Activated naive CD4-positive, alpha-beta T cell treated with anti-CD3 and anti-CD28 coated beads, Interleukin-2, amount 50 U/mL, for 16 hours (primary cell): Measurements from ENCODE around the gene IL1RAPL2.
"Not testable (repeated sequence)": the region's sequence is repeated elsewhere in the genome, so short reads cannot be mapped to it uniquely, and the experiment has no call there.

Experiments
- DNase-seq: peaks from one replicate; pipeline ENCODE4 v3.0.0-alpha.2; 2020

Gene IL1RAPL2

GRCh38 chrX:104565791-104566680 is at the start of gene IL1RAPL2:
Gene IL1RAPL2 (plus strand): TSS chrX:104566199.
- no peak for DNase-seq

- no peak for DNase-seq
These were observed 43.6 kb upstream of the IL1RAPL2 start for GRCh38 chrX:104522386-104522785.

GRCh38 chrX:104523858-104524257 is 42.1 kb upstream of the IL1RAPL2 start:
- no peak for DNase-seq

DNA sequence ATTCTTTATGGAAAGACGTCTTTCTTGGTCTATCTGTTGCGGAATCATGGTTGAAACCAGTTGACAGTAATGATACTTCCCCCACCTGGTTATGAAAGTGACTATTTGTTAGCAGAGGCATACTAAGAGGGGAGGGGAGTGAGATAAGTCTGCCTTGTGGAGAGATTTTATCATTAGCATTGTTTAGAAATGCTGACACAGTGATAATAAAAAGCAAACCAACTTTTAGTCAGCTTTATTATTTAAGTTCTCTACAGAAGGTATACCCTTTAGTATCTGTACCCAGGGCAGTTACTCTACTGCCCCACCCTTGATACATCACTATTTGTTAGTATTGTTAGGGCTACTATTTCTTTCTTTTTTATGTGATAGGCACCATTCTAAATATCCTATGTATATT is 26.9 kb upstream of the IL1RAPL2 start:
- DNase-seq, result no peak

DNA sequence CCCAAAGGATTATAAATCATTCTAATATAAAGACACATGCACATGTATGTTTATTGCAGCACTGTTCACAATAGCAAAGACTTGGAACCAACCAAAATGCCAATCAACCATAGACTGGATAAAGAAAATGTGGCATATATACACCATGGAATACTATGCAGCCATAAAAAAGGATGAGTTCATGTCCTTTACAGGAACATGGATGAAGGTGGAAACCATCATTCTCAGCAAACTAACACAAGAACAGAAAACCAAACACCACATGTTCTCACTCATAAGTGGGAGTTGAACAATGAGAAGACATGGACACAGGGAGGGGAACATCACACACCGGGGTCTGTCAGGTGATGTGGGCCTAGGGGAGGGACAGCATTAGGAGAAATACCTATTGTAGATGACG is 23.6 kb upstream of the IL1RAPL2 start:
- not testable (repeated sequence) for DNase-seq

GRCh38 chrX:104564335-104564734 is 1.7 kb upstream of the IL1RAPL2 start:
- no peak for DNase-seq

- no peak for DNase-seq
These were observed 887 bp upstream of the IL1RAPL2 start for GRCh38 chrX:104564921-104565703.

GRCh38 chrX:104566681-104567501 is 892 bp downstream of the IL1RAPL2 start:
- DNase-seq, result no peak

GRCh38 chrX:104567506-104567905 is 1.5 kb downstream of the IL1RAPL2 start:
- DNase-seq, result no peak

DNA sequence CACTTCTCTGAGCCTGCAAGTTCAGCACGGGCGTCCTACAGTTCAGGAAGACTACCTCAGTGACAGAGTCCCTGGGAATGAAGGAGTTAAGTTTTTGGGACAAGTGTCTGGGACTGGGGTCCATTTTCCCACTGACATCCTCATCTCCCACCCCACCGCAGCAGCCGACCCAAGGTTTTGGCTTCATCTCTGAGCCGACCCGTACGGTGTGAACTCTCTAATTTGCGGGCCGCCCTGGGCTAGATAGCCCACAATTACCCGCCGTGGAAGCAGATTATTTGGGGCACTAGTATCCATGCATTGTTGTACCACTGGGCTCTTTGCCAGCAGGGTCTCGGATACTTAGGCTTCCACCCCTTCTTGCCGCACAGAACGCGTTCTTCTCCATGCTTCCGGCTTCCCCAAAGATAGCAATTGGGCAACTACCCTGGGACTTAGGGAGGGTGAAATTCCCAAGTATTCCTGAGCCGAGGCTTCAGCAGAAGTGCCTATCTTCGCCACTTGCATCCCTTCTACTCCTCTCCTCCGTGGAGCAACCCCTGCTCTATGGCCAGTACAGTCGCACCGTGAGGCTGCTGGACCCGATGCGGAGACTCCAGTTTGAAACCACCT is 2.4 kb downstream of the IL1RAPL2 start:
- DNase-seq, result no peak

DNA sequence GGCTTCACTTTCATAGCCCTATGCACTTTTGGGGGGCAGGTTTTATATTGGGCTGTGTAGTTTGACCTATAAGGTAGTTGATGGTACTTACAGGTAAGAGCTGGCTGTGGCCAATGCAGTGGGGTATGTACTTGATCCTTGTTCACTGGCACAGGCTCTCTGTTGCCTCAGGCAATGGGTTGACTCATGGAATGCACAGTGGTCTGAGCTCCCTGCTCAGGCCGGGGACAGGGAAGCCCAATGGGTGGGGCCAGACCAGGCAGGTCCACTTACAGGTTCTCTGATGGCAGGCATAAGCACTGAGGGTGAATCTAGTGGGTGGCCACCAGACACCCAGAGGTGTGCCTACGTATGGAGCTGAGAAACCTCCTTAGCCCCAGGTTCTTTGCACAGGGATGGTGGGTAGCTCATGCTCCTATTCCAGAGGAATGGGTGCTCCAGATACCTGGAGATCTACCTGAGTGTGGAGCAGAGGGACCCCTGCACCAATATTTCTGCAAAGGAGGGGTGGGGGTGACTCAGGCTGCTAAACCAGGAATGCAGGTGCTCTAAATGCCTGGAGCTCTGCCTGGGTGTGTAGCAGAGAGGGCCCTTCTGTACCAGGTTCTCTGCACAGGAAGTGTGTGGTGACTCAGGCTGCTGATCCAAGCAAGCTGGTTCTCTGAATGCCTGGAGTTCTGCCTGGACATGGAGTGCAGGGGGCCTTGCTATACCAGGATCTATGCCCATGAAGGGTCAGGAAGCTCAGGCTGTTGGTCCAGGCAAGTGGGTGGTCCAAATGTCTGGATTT is 52.3 kb downstream of the IL1RAPL2 start:
- no peak for DNase-seq

GRCh38 chrX:104621781-104622180 is 55.8 kb downstream of the IL1RAPL2 start:
- DNase-seq, result no peak

GRCh38 chrX:104641176-104641575 is 75.2 kb downstream of the IL1RAPL2 start:
- DNase-seq, result no peak

DNA sequence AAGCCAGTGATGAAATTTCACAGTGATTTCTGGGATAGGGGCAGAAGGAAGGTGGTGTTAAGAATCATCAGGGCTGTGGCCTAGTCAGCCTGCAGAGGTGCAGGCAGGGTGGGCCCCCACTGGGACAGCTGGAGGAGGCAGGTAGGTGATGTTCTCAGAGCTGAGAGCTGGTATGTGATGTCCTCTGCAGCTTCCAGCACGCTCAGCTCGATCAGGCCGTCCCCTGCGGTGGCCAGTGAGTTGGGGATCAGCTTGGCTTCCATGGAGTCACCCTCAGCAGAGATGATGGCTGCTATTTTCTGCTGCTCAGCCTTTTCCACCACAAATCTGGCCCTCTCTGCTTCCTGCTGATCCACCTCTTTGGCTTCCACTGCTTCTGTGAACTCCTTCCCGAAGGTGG is 81.1 kb downstream of the IL1RAPL2 start:
- no peak for DNase-seq

DNA sequence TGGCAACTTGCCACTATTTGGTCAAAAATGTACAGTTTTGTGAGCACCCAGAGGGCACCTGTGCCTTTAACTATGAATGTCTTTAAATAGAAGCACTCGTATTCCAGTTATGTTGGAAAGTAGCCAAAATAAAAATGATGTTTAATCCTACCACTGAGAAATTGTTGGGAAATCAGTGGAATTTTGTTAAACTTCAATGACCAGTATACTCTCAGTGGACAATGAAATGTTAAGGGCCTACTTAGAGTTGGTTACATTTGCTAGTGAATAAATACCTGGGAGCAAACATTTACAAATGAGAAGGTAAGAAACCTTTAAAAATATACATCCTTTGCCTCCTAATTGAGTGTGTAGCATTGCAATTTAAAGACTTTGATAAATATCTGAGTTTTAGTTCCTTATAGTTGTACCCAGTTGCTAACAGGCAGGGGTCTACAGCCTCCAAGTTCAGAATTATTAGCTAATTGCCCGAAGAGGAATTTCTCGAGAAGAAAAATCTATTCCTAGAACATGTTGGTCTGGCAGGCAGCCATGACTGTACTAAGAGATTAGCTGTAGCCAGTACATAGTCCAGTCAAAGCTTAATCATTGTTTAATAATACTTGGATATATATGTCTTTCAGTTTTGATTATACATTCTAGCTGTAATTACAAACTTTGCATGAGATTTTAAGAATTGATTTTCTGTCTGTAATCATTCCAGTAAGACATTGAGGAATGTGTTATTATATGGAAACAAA is 93.2 kb downstream of the IL1RAPL2 start:
- DNase-seq, result no peak

GRCh38 chrX:104660092-104660491 is 94.1 kb downstream of the IL1RAPL2 start:
- no peak for DNase-seq

DNA sequence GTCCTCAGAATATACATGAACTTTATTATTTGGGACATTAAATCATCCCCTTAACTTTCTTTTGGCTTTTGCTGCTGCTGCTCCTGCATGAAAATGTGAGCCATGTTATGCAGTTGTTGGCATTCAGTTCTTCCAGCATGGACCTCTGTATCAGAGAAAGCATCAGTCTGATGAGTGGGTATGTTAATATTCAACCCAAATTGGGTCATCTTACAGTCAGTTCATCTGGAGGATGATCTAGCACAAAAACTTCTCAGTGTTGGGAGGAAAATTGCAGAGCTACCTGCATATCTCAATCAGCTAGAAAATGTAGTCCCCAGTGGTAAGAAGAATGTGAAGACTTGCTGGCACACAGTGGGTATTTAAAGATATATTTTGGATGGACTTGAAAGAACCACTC is 96.7 kb downstream of the IL1RAPL2 start:
- no peak for DNase-seq

DNA sequence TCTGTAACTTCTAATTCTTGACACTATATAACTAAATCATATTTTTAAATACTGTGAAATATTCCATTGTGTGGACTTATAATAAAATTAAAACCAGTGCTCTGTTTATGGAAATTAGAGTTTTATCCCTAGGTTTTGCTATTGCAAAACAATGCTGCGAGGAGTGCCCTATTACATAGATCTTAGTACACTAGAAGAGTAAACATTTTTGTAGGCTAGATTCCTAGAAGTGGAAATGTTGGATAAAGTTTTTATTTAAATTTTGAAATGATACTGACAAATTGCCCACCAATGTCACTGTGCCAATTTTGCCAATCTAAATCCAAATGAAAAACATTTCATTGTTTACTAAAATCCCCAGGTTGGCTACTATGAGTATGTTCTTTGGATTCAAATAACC is 99.7 kb downstream of the IL1RAPL2 start:
- no peak for DNase-seq

- DNase-seq, result no peak
These were observed 102.6 kb downstream of the IL1RAPL2 start for GRCh38 chrX:104668550-104668949.

GRCh38 chrX:104669063-104669462 is 103.1 kb downstream of the IL1RAPL2 start:
- no peak for DNase-seq

- DNase-seq, result no peak
These were observed 104.1 kb downstream of the IL1RAPL2 start for GRCh38 chrX:104670051-104670450.
